A673 (cell line): ENCODE results near the gene ZNRF3. TPM values are rescaled to one million over a fixed set of nuclear protein-coding genes. Genes with fewer than 3 reads are reported as not detected.

Experiments used
- BruUV-seq: library from RNA; stranded (reverse); fragments of 400-500 nt; replicated peaks from 2 replicates; lab custom pipeline; 2021; lab: Mats Ljungman, UMichigan
- CTCF ChIA-PET: fragments of 300-600 bp; sonication (Branson Sonifier 250); formaldehyde crosslinking; loops from one replicate; lab custom pipeline; 2022; ENCODE audit warnings: antibody characterized with exemption; lab: Charles Lee
- POLR2A ChIA-PET: fragments of 300-600 bp; sonication (Branson Sonifier 250); formaldehyde crosslinking; loops from one replicate; lab custom pipeline; 2022; ENCODE audit warnings: antibody characterized with exemption; ENCODE audit not compliant: low non-redundant PET; lab: Charles Lee
- DNase-seq: peaks from one replicate; pipeline ENCODE4 v3.0.0-alpha.2; 2015; ENCODE audit warnings: low spot score
- H3K27ac ChIP-seq: fragments of 200-600 bp; sonication (generic); 2 replicates; pipeline ENCODE4 v1.5.1; 2016; ENCODE audit warnings: mixed run types, low read depth, mild to moderate bottlenecking, mixed read lengths, antibody characterized with exemption, low read length; ENCODE audit not compliant: poor library complexity, severe bottlenecking
- H3K27me3 ChIP-seq: fragments of 200-600 bp; sonication (generic); replicated peaks from 2 replicates; pipeline ENCODE4 v1.6.1; 2017; ENCODE audit warnings: mixed run types, low read depth, mild to moderate bottlenecking, mixed read lengths, antibody characterized with exemption, low read length; ENCODE audit not compliant: insufficient read depth, poor library complexity
- H3K36me3 ChIP-seq: fragments of 200-600 bp; sonication (generic); 2 replicates; pipeline ENCODE4 v1.6.1; 2016; ENCODE audit warnings: mixed run types, mild to moderate bottlenecking, mixed read lengths, antibody characterized with exemption, low read length; ENCODE audit not compliant: insufficient read depth, poor library complexity, severe bottlenecking
- H3K4me1 ChIP-seq: fragments of 200-600 bp; sonication (generic); 2 replicates; pipeline ENCODE4 v1.6.1; 2017; ENCODE audit warnings: mixed run types, mild to moderate bottlenecking, mixed read lengths, antibody characterized with exemption, low read length; ENCODE audit not compliant: insufficient read depth, poor library complexity, severe bottlenecking
- H3K4me3 ChIP-seq: fragments of 200-600 bp; sonication (generic); 2 replicates; pipeline ENCODE4 v1.5.1; 2016; ENCODE audit warnings: low read depth, mixed run types, mild to moderate bottlenecking, mixed read lengths, low read length; ENCODE audit not compliant: poor library complexity, severe bottlenecking
- H3K9me3 ChIP-seq: fragments of 200-600 bp; sonication (generic); 2 replicates; pipeline ENCODE4 v1.6.1; 2016; ENCODE audit warnings: mixed run types, low read depth, mild to moderate bottlenecking, mixed read lengths, antibody characterized with exemption, low read length; ENCODE audit not compliant: poor library complexity, severe bottlenecking
- EZH2 ChIP-seq: fragments of 200-600 bp; sonication (generic); IDR thresholded peaks from 2 replicates; pipeline ENCODE4 v1.6.1; 2017; ENCODE audit warnings: borderline replicate concordance, low read depth, mild to moderate bottlenecking, mixed read lengths, antibody characterized with exemption, low read length; ENCODE audit not compliant: poor library complexity, severe bottlenecking
- intact Hi-C: fragments of 100-400 bp; cut with micrococcal nuclease; formaldehyde crosslinking; loops from one replicate; pipeline ENCODE4 v1.10.0; 2022; ENCODE audit not compliant: unreplicated experiment
- total RNA-seq: library from RNA; stranded (reverse); gene quantifications from 2 replicates; pipeline ENCODE4 v1.2.3, GENCODE V29; 2021
- TF ChIP-seq, protein P1 (sequence below): fragments of 300-800, 200-600 bp; sonication (generic); conservative IDR thresholded peaks from 2 replicates; pipeline ENCODE4 v1.5.1; 2017; ENCODE audit warnings: low read depth, mild to moderate bottlenecking, antibody characterized with exemption, low read length, moderate library complexity, mixed read lengths

ZNRF3 gene
- total RNA-seq, 1 experiment from 2014 or later, result 11.9 TPM

DNA sequence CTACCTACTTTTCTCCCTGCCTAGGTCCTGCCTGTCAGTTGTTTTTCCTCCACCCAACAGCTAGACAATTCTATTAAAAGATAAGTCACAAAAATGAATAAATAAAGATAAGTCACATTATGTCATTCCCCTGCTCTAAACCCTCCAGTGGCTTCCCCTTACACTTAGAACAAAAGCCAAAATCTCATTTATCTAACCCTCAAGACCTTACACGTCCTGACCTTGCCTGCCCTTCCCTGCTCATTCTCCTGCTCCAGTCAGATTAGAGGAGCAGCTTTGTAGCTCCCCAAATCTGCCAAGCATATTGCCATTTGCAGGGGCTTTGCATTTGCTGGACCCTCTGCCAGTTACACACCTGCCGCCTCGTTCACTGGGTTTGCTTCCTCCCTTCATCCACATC, 206.1 kb downstream of the ZNRF3 start:
- H3K4me3 ChIP-seq, result no peak overlapping the region
- BruUV-seq, result no TSS peak
- no peaks in the 10 kb centered on the region for H3K27me3 ChIP-seq
- no peak for TF ChIP-seq EZH2
- TF ChIP-seq, protein P1, sequence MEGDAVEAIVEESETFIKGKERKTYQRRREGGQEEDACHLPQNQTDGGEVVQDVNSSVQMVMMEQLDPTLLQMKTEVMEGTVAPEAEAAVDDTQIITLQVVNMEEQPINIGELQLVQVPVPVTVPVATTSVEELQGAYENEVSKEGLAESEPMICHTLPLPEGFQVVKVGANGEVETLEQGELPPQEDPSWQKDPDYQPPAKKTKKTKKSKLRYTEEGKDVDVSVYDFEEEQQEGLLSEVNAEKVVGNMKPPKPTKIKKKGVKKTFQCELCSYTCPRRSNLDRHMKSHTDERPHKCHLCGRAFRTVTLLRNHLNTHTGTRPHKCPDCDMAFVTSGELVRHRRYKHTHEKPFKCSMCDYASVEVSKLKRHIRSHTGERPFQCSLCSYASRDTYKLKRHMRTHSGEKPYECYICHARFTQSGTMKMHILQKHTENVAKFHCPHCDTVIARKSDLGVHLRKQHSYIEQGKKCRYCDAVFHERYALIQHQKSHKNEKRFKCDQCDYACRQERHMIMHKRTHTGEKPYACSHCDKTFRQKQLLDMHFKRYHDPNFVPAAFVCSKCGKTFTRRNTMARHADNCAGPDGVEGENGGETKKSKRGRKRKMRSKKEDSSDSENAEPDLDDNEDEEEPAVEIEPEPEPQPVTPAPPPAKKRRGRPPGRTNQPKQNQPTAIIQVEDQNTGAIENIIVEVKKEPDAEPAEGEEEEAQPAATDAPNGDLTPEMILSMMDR, result no peak
- intact Hi-C loops, result no loop called here
- POLR2A ChIA-PET, result no interaction called here
- H3K27ac ChIP-seq, result no peak overlapping the region
- CTCF ChIA-PET, result no interaction called here
- no peak for DNase-seq
- H3K4me1 ChIP-seq, result peaks cover 4% of the 10 kb centered on the region
- no peaks in the 10 kb centered on the region for H3K9me3 ChIP-seq
- H3K36me3 ChIP-seq, result no peaks in the 10 kb centered on the region

DNA sequence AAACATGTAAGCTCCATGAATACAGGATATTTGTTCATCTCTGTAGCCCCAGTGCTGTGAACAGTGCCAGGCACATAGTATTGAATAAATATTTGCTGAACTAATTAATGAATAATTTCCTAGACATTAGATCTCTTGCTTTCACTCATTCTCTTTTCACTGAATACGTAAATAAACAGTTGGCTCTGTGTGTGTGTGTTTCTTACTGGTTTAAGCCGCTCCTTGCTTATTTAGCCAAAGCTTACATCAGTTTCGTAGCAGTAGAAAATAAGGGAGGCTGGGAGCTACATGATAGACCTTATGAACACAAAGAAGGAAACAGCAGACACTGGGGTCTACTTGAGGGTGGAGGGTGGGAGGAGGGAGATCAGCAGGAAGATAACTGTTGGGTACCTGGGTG, 206.7 kb downstream of the ZNRF3 start:
- no peak for DNase-seq
- BruUV-seq, result no TSS peak
- intact Hi-C loops, result no loop called here
- TF ChIP-seq EZH2, result no peak
- TF ChIP-seq, protein P1, result no peak
- H3K9me3 ChIP-seq, result no peaks in the 10 kb centered on the region
- CTCF ChIA-PET, result interaction anchor here (0.6 kb wide), 1 partner anchor 17 kb away, joined by 7 read pairs; the partner anchor contains the start of gene KREMEN1
- H3K4me3 ChIP-seq, result no peak overlapping the region
- H3K27ac ChIP-seq, result no peak overlapping the region
- no peaks in the 10 kb centered on the region for H3K36me3 ChIP-seq
- POLR2A ChIA-PET, result no interaction called here
- peaks cover 4% of the 10 kb centered on the region for H3K4me1 ChIP-seq
- no peaks in the 10 kb centered on the region for H3K27me3 ChIP-seq

GRCh38 chr22:29092243-29092642, 208.9 kb downstream of the ZNRF3 start:
- no peak for TF ChIP-seq EZH2
- TF ChIP-seq, protein P1, result no peak
- no peaks in the 10 kb centered on the region for H3K36me3 ChIP-seq
- CTCF ChIA-PET, result no interaction called here
- POLR2A ChIA-PET, result no interaction called here
- no peak overlapping the region for H3K4me3 ChIP-seq
- intact Hi-C loops, result no loop called here
- peaks cover 10% of the 10 kb centered on the region for H3K4me1 ChIP-seq
- H3K27me3 ChIP-seq, result no peaks in the 10 kb centered on the region
- DNase-seq, result no peak
- H3K27ac ChIP-seq, result no peak overlapping the region
- BruUV-seq, result no TSS peak
- no peaks in the 10 kb centered on the region for H3K9me3 ChIP-seq
